Erythroblast (primary cell): Measurements from ENCODE around the gene ATP8B3.

Experiments used
- GATA1 ChIP-seq: IDR thresholded peaks from 2 replicates; pipeline ENCODE4 v1.6.1; 2011; ENCODE audit warnings: low read depth, mild to moderate bottlenecking, control low read depth, low read length, moderate library complexity
- POLR2A ChIP-seq: IDR thresholded peaks from 2 replicates; pipeline ENCODE4 v1.6.1; 2011; ENCODE audit warnings: mild to moderate bottlenecking, low read length

GRCh38 chr19:1775951-1776605, 36.0 kb downstream of the ATP8B3 start:
- no peak for TF ChIP-seq POLR2A
- TF ChIP-seq GATA1, result no peak
